K562 (cell line): Measurements from ENCODE around the gene POLDIP3. TPM values are rescaled to one million over a fixed set of nuclear protein-coding genes. Genes with fewer than 3 reads are reported as not detected.

Experiments used
- ATAC-seq: fragments of 200-7000 bp; cut with Tn5 transposase; 3 replicates; pipeline ENCODE4 v1.9.1; 2020; ENCODE audit warnings: moderate library complexity
- BruUV-seq: library from RNA; stranded (reverse); fragments of 400-500 nt; replicated peaks from 2 replicates; lab custom pipeline; 2021; lab: Mats Ljungman, UMichigan
- CTCF ChIA-PET: fragments of 300-600 bp; formaldehyde crosslinking; extraction: SDS; loops from one replicate; lab custom pipeline; 2021; ENCODE audit warnings: low intra/inter-chr PET ratio; lab: Yijun Ruan, JAX
- POLR2A ChIA-PET: fragments of 300-600, 350-650 bp; sonication (Branson Sonifier 250); formaldehyde crosslinking; extraction: SDS; loops from one replicate; lab custom pipeline; 2021; ENCODE audit warnings: antibody characterized with exemption, inconsistent platforms; lab: Yijun Ruan, JAX
- DNase-seq, 4 experiments: peaks; one replicate each; pipeline versions ENCODE4 v3.0.0 to v3.0.0-alpha.2; 2011 to 2018; ENCODE audit warnings: low spot score in 3 of 4, mixed read lengths in 3 of 4; ENCODE audit errors: extremely low read depth in 1 of 4
- FAIRE-seq: peaks from 2 replicates; lab custom pipeline; 2011; peaks lifted over from hg19 to GRCh38; lab: Jason Lieb, UNC
- H2AFZ ChIP-seq: 2 replicates; pipeline ENCODE4 v1.6.0; 2011; ENCODE audit warnings: low read depth, low read length, control low read depth, inconsistent platforms
- H3K27ac ChIP-seq: fragments of 200-600 bp; 3 replicates; pipeline ENCODE4 v1.8.0; 2011; ENCODE audit warnings: low read depth, mild to moderate bottlenecking, control low read depth, inconsistent platforms, low read length, moderate library complexity, mixed read lengths; ENCODE audit errors: extremely low read depth
- H3K27me3 ChIP-seq, 2 experiments: fragments of 300-600 bp in 1 of 2; 2 replicates in 1 of 2; 3 replicates in 1 of 2; pipeline versions ENCODE4 v1.6.0 to v1.8.0; 2011; ENCODE audit warnings: inconsistent platforms in 2 of 2, low read length in 2 of 2, mild to moderate bottlenecking in 1 of 2, mixed read lengths in 1 of 2, moderate library complexity in 1 of 2; ENCODE audit not compliant: control insufficient read depth in 2 of 2, insufficient read depth in 2 of 2
- H3K36me3 ChIP-seq: fragments of 300-600 bp; 3 replicates; pipeline ENCODE4 v1.8.0; 2011; ENCODE audit warnings: mild to moderate bottlenecking, low read length, inconsistent platforms; ENCODE audit not compliant: control insufficient read depth, insufficient read depth
- H3K4me1 ChIP-seq, 2 experiments: fragments of 200-600 bp in 1 of 2; replicated peaks in 1 of 2; 2 replicates in 1 of 2; 3 replicates in 1 of 2; pipeline versions ENCODE4 v1.5.1 to v1.8.0; 2011; ENCODE audit warnings: inconsistent platforms in 2 of 2, low read length in 2 of 2, mild to moderate bottlenecking in 1 of 2, mixed read lengths in 1 of 2, moderate library complexity in 1 of 2; ENCODE audit not compliant: control insufficient read depth in 2 of 2, insufficient read depth in 2 of 2
- H3K4me2 ChIP-seq: 2 replicates; pipeline ENCODE4 v1.6.1; 2011; ENCODE audit warnings: low read length, control low read depth, inconsistent platforms, mixed read lengths; ENCODE audit not compliant: insufficient read depth
- H3K4me3 ChIP-seq: fragments of 200-600 bp; sonication (generic), shearing (Covaris generic); 2 replicates; pipeline ENCODE4 v1.5.1; 2016; ENCODE audit warnings: control low read depth, inconsistent platforms
- H3K79me2 ChIP-seq: fragments of 200-600 bp; 3 replicates; pipeline ENCODE4 v1.8.0; 2011; ENCODE audit warnings: low read length, inconsistent platforms; ENCODE audit not compliant: control insufficient read depth, insufficient read depth
- H3K9ac ChIP-seq, 2 experiments: 2 replicates each; pipeline versions ENCODE4 v1.6.0 to v1.6.1; 2011; ENCODE audit warnings: low read depth in 2 of 2, low read length in 2 of 2, control low read depth in 1 of 2, inconsistent platforms in 1 of 2, mild to moderate bottlenecking in 1 of 2, mixed read lengths in 1 of 2; ENCODE audit not compliant: insufficient read depth in 1 of 2
- H3K9me1 ChIP-seq: one replicate; pipeline ENCODE4 v1.6.0; 2011; ENCODE audit warnings: inconsistent platforms, mild to moderate bottlenecking, low read length, moderate library complexity; ENCODE audit not compliant: control insufficient read depth, insufficient read depth
- H3K9me3 ChIP-seq: replicated peaks from 2 replicates; pipeline ENCODE4 v1.5.1; 2011; ENCODE audit warnings: low read depth, low read length, inconsistent platforms; ENCODE audit not compliant: control insufficient read depth, insufficient read depth
- H4K20me1 ChIP-seq: replicated peaks from 2 replicates; pipeline ENCODE4 v1.6.1; 2011; ENCODE audit warnings: low read length, inconsistent platforms, mixed read lengths; ENCODE audit not compliant: control insufficient read depth, insufficient read depth
- IFI16 ChIP-seq: fragments of 250-450 bp; sonication (Bioruptor Pico); IDR thresholded peaks from 2 replicates; pipeline ENCODE4 v2.1.2; 2022; ENCODE audit warnings: mild to moderate bottlenecking, inconsistent platforms
- KDM5B ChIP-seq: fragments of 200-600 bp; sonication (generic); IDR thresholded peaks from 2 replicates; pipeline ENCODE4 v1.6.1; 2012; ENCODE audit warnings: low read depth, mild to moderate bottlenecking, moderate library complexity, low read length, control low read depth, inconsistent platforms; ENCODE audit not compliant: insufficient replicate concordance
- LARP7 ChIP-seq: fragments of 450-650 bp; IDR thresholded peaks from 2 replicates; pipeline ENCODE4 v1.6.1; 2016
- MECOM ChIP-seq: fragments of 250-450 bp; sonication (Bioruptor Pico); IDR thresholded peaks from 2 replicates; pipeline ENCODE4 v1.8.0; 2022; ENCODE audit warnings: inconsistent platforms
- MXI1 ChIP-seq: IDR thresholded peaks from 2 replicates; pipeline ENCODE4 v1.6.1; 2011; ENCODE audit warnings: low read depth, mild to moderate bottlenecking, improper control_type of control experiment, low read length
- NELFE ChIP-seq: IDR thresholded peaks from 2 replicates; pipeline ENCODE4 v1.6.1; 2011; ENCODE audit warnings: mild to moderate bottlenecking; ENCODE audit not compliant: insufficient read depth, insufficient read length
- POU5F1 ChIP-seq: fragments of 150-350 bp; IDR thresholded peaks from 2 replicates; pipeline ENCODE4 v1.6.1; 2014; ENCODE audit warnings: borderline replicate concordance, low read length, low read depth, mild to moderate bottlenecking; ENCODE audit not compliant: partially characterized antibody
- SRF ChIP-seq, 2 experiments: fragments of 250-450, 450-650 bp in 1 of 2; sonication (Bioruptor Pico) in 1 of 2; sonication (generic) in 1 of 2; formaldehyde crosslinking; IDR thresholded peaks; 2 replicates each; pipeline versions ENCODE4 v1.5.0 to v1.5.1; 2020 to 2022; ENCODE audit warnings: mild to moderate bottlenecking in 1 of 2, missing genetic modification reagents in 1 of 2
- ZFP30 ChIP-seq: fragments of 250-450 bp; sonication (Bioruptor Pico); IDR thresholded peaks from 2 replicates; pipeline ENCODE4 v1.8.0; 2022; ENCODE audit warnings: moderate library complexity, mild to moderate bottlenecking, inconsistent platforms, borderline replicate concordance
- WGBS: fragments of 100-300 bp; shearing (Covaris generic); methylation state at CpG from one replicate; pipeline ENCODE4 v1.1.6; 2016; ENCODE audit warnings: low coverage, mixed read lengths; ENCODE audit not compliant: insufficient coverage; ENCODE audit errors: missing lambda C conversion rate; 5-methylcytosine and 5-hydroxymethylcytosine counted together
- in situ Hi-C: fragments of 300-500 bp; cut with MboI; formaldehyde crosslinking; loops from 4 replicates; pipeline ENCODE4 v1.15.0; 2018; ENCODE audit warnings: inconsistent platforms, mixed read lengths
- intact Hi-C: fragments of 100-400 bp; cut with micrococcal nuclease; formaldehyde crosslinking; loops from 2 replicates; pipeline ENCODE4 v1.14.2; 2022
- polyA plus RNA-seq, 8 experiments: library from polyadenylated mRNA; depleted of rRNA in 4 of 8; stranded (reverse) in 5 of 8; unstranded in 3 of 8; fragments of >200 nt; fragmentation: Nextera tagmentation in 2 of 8; fragmentation: Illumina TruSeq in 1 of 8; extraction: Ambion mirVana in 2 of 8; extraction: Trizol in 1 of 8; gene quantifications; 2 replicates each; pipeline versions ENCODE4 v1.2.1 to v1.2.3, GENCODE V29; 2011 to 2014; ENCODE audit warnings: inconsistent platforms in 1 of 8, missing spikeins in 1 of 8
- total RNA-seq, 7 experiments: library from RNA; depleted of rRNA in 6 of 7; stranded (reverse); fragments of >200 nt in 6 of 7; fragmentation: Illumina TruSeq in 2 of 7; extraction: Trizol in 2 of 7; gene quantifications; 2 replicates each; pipeline versions ENCODE4 v1.2.1 to v1.2.3, GENCODE V29; 2011 to 2021; ENCODE audit warnings: low replicate concordance in 1 of 7
- TF ChIP-seq, protein P1 (sequence below), 2 experiments: fragments of 450-650 bp in 1 of 2; sonication (generic) in 1 of 2; formaldehyde crosslinking in 1 of 2; IDR thresholded peaks; 2 replicates each; pipeline versions ENCODE4 v1.7.1 to v1.9.0; 2016 to 2022; ENCODE audit warnings: inconsistent platforms in 1 of 2, mild to moderate bottlenecking in 1 of 2, missing genetic modification reagents in 1 of 2

The POLDIP3 gene
- total and polyA plus RNA-seq, 9 of the 15 experiments (the other 6 are each of a cell fraction or from before 2014, with no cell fraction given): 14.3 to 53.0 (median 26.3) TPM

GRCh38 chr22:42553475-42554361 lies 61.0 kb downstream of the POLDIP3 start, which contains the start of gene SERHL2:
Gene SERHL2, plus strand, starts transcription at chr22:42553956. Its CDS starts 65 bp downstream, at chr22:42554021.
- H3K4me3 ChIP-seq: peak within 1 kb of the TSS; percentile 51
- in situ Hi-C loops (no loop called here), intact Hi-C loops (loop anchor here (2.0 kb wide), 1 partner anchor 21 kb away; no protein-coding TSS in a partner anchor)
- H3K9ac ChIP-seq: peak within 1 kb of the TSS; percentile 66 to 95
- CTCF ChIA-PET: no interaction called here
- H3K36me3 ChIP-seq: no peaks in the 10 kb centered on the region
- H3K9me3 ChIP-seq: no peaks in the 10 kb centered on the region
- H4K20me1 ChIP-seq: no peaks in the 10 kb centered on the region
- H3K27ac ChIP-seq: peak within 1 kb of the TSS; percentile 82
- WGBS: 2% methylated on average over 30 of the region's 75 CpGs
- peak; percentile 94 for ATAC-seq
- FAIRE-seq: no peak
- peak within 1 kb of the TSS; percentile 91 for H2AFZ ChIP-seq
- POLR2A ChIA-PET: interaction anchor here (0.8 kb wide), 2 partner anchors 80 to 634 kb away, joined by 3 to 5 read pairs; partner anchors contain the start of gene TTLL12
- no peaks in the 10 kb centered on the region for H3K9me1 ChIP-seq
- H3K4me1 ChIP-seq: peaks cover 7 to 32% of the 10 kb centered on the region in 2 experiments; a peak in 4 of 5 replicates
- DNase-seq: peak; percentile 94 to 95 (median 94)
- TSS peak; percentile 81 for BruUV-seq
- no peaks in the 10 kb centered on the region for H3K27me3 ChIP-seq
- H3K79me2 ChIP-seq: peaks cover 9% of the 10 kb centered on the region; the same call in 2 of the 3 replicates
- peak within 1 kb of the TSS; percentile 83 for H3K4me2 ChIP-seq
- TF ChIP-seq SRF (CRISPR knock-in tag; IDR thresholded peaks at IDR 0.05) (peak in 1 of 2 experiments; percentile 35; a peak in 1 of 4 replicates), KDM5B (peak; percentile 73), MXI1 (no peak), ZFP30 (CRISPR knock-in tag) (no peak), MECOM (CRISPR knock-in tag) (no peak), LARP7 (no peak), NELFE (no peak), POU5F1 (no peak), IFI16 (CRISPR knock-in tag) (no peak)
- TF ChIP-seq, protein P1, sequence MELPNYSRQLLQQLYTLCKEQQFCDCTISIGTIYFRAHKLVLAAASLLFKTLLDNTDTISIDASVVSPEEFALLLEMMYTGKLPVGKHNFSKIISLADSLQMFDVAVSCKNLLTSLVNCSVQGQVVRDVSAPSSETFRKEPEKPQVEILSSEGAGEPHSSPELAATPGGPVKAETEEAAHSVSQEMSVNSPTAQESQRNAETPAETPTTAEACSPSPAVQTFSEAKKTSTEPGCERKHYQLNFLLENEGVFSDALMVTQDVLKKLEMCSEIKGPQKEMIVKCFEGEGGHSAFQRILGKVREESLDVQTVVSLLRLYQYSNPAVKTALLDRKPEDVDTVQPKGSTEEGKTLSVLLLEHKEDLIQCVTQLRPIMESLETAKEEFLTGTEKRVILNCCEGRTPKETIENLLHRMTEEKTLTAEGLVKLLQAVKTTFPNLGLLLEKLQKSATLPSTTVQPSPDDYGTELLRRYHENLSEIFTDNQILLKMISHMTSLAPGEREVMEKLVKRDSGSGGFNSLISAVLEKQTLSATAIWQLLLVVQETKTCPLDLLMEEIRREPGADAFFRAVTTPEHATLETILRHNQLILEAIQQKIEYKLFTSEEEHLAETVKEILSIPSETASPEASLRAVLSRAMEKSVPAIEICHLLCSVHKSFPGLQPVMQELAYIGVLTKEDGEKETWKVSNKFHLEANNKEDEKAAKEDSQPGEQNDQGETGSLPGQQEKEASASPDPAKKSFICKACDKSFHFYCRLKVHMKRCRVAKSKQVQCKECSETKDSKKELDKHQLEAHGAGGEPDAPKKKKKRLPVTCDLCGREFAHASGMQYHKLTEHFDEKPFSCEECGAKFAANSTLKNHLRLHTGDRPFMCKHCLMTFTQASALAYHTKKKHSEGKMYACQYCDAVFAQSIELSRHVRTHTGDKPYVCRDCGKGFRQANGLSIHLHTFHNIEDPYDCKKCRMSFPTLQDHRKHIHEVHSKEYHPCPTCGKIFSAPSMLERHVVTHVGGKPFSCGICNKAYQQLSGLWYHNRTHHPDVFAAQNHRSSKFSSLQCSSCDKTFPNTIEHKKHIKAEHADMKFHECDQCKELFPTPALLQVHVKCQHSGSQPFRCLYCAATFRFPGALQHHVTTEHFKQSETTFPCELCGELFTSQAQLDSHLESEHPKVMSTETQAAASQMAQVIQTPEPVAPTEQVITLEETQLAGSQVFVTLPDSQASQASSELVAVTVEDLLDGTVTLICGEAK (IDR thresholded peaks at IDR 0.05): no peak
- TF ChIP-seq, protein P1 (CRISPR knock-in tag; IDR thresholded peaks at IDR 0.05): no peak
